HFFc6 (cell line): ENCODE measurements around the gene CAMKK2. TPM values are rescaled to one million over a fixed set of nuclear protein-coding genes. Genes with fewer than 3 reads are reported as not detected.
"Not testable (repeated sequence)": the region's sequence is repeated elsewhere in the genome, so short reads cannot be mapped to it uniquely, and the experiment has no call there.

ENCODE experiments used
- DNase-seq: peaks from one replicate; pipeline ENCODE4 v3.0.0-alpha.2; 2018
- H3K27ac Mint-ChIP-seq: 2 replicates; pipeline ENCODE4 v1.8.0; 2020; ENCODE audit warnings: mild to moderate bottlenecking, mixed read lengths
- H3K27me3 Mint-ChIP-seq: 2 replicates; pipeline ENCODE4 v1.8.0; 2021; ENCODE audit warnings: mild to moderate bottlenecking, moderate library complexity, mixed read lengths; ENCODE audit not compliant: insufficient read depth
- H3K36me3 Mint-ChIP-seq: 2 replicates; pipeline ENCODE4 v1.8.0; 2021; ENCODE audit warnings: low read depth, mixed read lengths
- H3K4me1 Mint-ChIP-seq: 2 replicates; pipeline ENCODE4 v1.8.0; 2020; ENCODE audit warnings: low read depth, mixed read lengths
- H3K4me3 Mint-ChIP-seq: 2 replicates; pipeline ENCODE4 v1.8.0; 2020; ENCODE audit warnings: mild to moderate bottlenecking, moderate library complexity, mixed read lengths
- H3K9me3 Mint-ChIP-seq: 2 replicates; pipeline ENCODE4 v1.8.0; 2020; ENCODE audit warnings: mild to moderate bottlenecking, mixed read lengths
- total RNA-seq, 6 experiments: library from RNA; stranded (reverse); fragmentation: NEBNext Ultra II Directional; extraction: Animal tissue kit (Norgen Biotek cat#: 25700); gene quantifications; 2 replicates in 1 of 6; 3 replicates in 5 of 6; pipeline ENCODE4 v1.2.3, GENCODE V29; 2021
- TF ChIP-seq, protein P1 (sequence below): fragments of 200-600 bp; sonication (generic); IDR thresholded peaks from 2 replicates; pipeline ENCODE4 v1.5.0; 2021; ENCODE audit warnings: antibody characterized with exemption, mild to moderate bottlenecking

CAMKK2 gene
- total RNA-seq, 6 experiments from 2014 or later: 27.8 to 35.3 (median 31.1) TPM

DNA sequence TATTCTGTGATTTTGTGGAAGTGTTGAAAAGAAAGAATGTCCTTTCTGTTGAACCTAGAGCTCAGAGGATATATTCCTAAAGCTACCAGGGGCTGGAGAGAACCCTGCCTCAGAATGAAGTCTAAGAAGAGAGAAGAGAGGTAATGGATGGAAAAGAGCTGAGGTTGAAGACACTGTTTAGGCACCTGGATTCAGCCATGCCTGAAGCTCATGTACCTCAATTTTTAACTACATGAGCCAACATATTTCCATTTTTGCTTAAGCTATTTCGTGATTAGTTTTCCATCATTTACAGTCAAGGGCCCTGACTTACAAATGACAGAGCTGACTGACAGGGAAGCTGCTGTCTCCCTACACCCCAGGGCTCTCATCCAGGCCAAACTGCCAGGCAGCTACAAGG is 10.7 kb downstream of the CAMKK2 start:
- H3K27me3 Mint-ChIP-seq: no peaks in the 10 kb centered on the region
- no peaks in the 10 kb centered on the region for H3K9me3 Mint-ChIP-seq
- peaks cover 13% of the 10 kb centered on the region; the same call in 1 of the 2 replicates for H3K4me1 Mint-ChIP-seq
- no peak overlapping the region for H3K27ac Mint-ChIP-seq
- no peak for DNase-seq
- TF ChIP-seq, protein P1, sequence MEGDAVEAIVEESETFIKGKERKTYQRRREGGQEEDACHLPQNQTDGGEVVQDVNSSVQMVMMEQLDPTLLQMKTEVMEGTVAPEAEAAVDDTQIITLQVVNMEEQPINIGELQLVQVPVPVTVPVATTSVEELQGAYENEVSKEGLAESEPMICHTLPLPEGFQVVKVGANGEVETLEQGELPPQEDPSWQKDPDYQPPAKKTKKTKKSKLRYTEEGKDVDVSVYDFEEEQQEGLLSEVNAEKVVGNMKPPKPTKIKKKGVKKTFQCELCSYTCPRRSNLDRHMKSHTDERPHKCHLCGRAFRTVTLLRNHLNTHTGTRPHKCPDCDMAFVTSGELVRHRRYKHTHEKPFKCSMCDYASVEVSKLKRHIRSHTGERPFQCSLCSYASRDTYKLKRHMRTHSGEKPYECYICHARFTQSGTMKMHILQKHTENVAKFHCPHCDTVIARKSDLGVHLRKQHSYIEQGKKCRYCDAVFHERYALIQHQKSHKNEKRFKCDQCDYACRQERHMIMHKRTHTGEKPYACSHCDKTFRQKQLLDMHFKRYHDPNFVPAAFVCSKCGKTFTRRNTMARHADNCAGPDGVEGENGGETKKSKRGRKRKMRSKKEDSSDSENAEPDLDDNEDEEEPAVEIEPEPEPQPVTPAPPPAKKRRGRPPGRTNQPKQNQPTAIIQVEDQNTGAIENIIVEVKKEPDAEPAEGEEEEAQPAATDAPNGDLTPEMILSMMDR: no peak
- H3K4me3 Mint-ChIP-seq: no peak overlapping the region
- no peaks in the 10 kb centered on the region for H3K36me3 Mint-ChIP-seq

GRCh38 chr12:121284551-121285390 is 11.7 kb downstream of the CAMKK2 start:
- no peaks in the 10 kb centered on the region for H3K27me3 Mint-ChIP-seq
- TF ChIP-seq, protein P1: no peak
- no peaks in the 10 kb centered on the region for H3K9me3 Mint-ChIP-seq
- H3K4me3 Mint-ChIP-seq: no peak overlapping the region
- no peak for DNase-seq
- no peaks in the 10 kb centered on the region for H3K36me3 Mint-ChIP-seq
- peaks cover 13% of the 10 kb centered on the region; the same call in 1 of the 2 replicates for H3K4me1 Mint-ChIP-seq
- H3K27ac Mint-ChIP-seq: no peak overlapping the region

- Mint-ChIP-seq H3K4me3 (no peak overlapping the region), H3K27ac (no peak overlapping the region), H3K9me3 (no peaks in the 10 kb centered on the region), H3K36me3 (peaks cover under 1% of the 10 kb centered on the region; the same call in 1 of the 2 replicates), H3K4me1 (peaks cover 13% of the 10 kb centered on the region; the same call in 1 of the 2 replicates), H3K27me3 (no peaks in the 10 kb centered on the region)
- DNase-seq: no peak
- TF ChIP-seq, protein P1: no peak
Measured at GRCh38 chr12:121283841-121284240, 12.7 kb downstream of the CAMKK2 start.

DNA sequence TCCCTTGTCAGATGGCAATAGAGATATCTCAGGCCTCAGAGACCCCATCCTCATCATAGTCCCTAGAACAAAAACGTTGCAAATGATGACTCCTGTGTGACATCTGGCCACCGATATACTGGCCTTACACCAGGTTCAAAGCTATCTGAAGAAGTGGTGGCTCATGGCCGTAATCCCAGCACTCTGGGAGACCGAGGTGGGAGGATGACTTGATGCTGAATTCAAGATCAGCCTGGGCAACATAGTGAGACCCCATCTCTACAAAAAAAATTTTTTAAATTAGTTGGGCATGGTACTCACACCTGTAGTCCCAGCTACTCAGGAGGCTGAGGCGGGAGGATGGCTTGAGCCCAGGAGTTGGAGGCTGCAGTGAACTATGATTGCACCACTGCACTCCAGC is 13.1 kb downstream of the CAMKK2 start:
- peaks cover 13% of the 10 kb centered on the region; the same call in 1 of the 2 replicates for H3K4me1 Mint-ChIP-seq
- H3K27me3 Mint-ChIP-seq: peaks cover 2% of the 10 kb centered on the region; the same call in 1 of the 2 replicates
- H3K4me3 Mint-ChIP-seq: no peak overlapping the region
- TF ChIP-seq, protein P1: no peak
- no peaks in the 10 kb centered on the region for H3K9me3 Mint-ChIP-seq
- no peak for DNase-seq
- H3K27ac Mint-ChIP-seq: no peak overlapping the region
- H3K36me3 Mint-ChIP-seq: peaks cover 5% of the 10 kb centered on the region

- not testable (repeated sequence) for H3K4me3 Mint-ChIP-seq, DNase-seq, H3K27me3 Mint-ChIP-seq, H3K36me3 Mint-ChIP-seq, H3K27ac Mint-ChIP-seq, H3K9me3 Mint-ChIP-seq
- peaks cover 13% of the 10 kb centered on the region; the same call in 1 of the 2 replicates for H3K4me1 Mint-ChIP-seq
Measured at GRCh38 chr12:121282910-121283309, 13.6 kb downstream of the CAMKK2 start.

GRCh38 chr12:121282072-121282742 is 14.3 kb downstream of the CAMKK2 start:
- H3K9me3 Mint-ChIP-seq: no peaks in the 10 kb centered on the region
- no peak for DNase-seq
- peaks cover 12% of the 10 kb centered on the region for H3K4me1 Mint-ChIP-seq
- peaks cover 2% of the 10 kb centered on the region; the same call in 1 of the 2 replicates for H3K27me3 Mint-ChIP-seq
- TF ChIP-seq, protein P1: no peak
- no peak overlapping the region for H3K27ac Mint-ChIP-seq
- H3K4me3 Mint-ChIP-seq: no peak overlapping the region
- peaks cover 11% of the 10 kb centered on the region for H3K36me3 Mint-ChIP-seq

GRCh38 chr12:121281116-121281515 is 15.4 kb downstream of the CAMKK2 start:
- Mint-ChIP-seq H3K36me3 (peaks cover 16% of the 10 kb centered on the region), H3K4me1 (peaks cover 15% of the 10 kb centered on the region)
- H3K4me3 Mint-ChIP-seq, H3K9me3 Mint-ChIP-seq, H3K27me3 Mint-ChIP-seq, DNase-seq, H3K27ac Mint-ChIP-seq: not testable (repeated sequence)

DNA sequence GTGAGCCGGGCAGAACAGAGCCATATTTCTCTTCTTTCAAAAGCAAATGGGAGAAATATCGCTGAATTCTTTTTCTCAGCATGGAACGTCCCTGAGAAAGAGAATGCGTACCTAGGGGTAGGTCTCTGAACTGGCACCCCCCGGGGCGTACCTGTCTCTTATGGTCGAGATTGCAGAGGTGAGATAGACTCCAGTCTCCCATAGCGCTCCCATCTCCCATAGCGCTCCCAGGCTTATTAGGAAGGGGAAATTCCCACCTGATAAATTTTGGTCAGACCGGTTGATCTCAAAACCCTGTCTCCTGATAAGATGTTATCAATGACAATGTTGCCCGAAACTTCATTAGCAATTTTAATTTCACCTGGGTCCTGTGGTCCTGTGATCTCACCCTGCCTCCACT is 16.0 kb downstream of the CAMKK2 start:
- not testable (repeated sequence) for H3K27me3 Mint-ChIP-seq, H3K9me3 Mint-ChIP-seq, DNase-seq, H3K4me3 Mint-ChIP-seq, H3K27ac Mint-ChIP-seq
- peaks cover 15% of the 10 kb centered on the region for H3K4me1 Mint-ChIP-seq
- peaks cover 16% of the 10 kb centered on the region for H3K36me3 Mint-ChIP-seq
